HUES6 (cell line): ENCODE data around the gene NXPH4.

Experiments used
- H3K27ac ChIP-seq: 2 replicates; pipeline ENCODE4 v1.7.0; 2013; ENCODE audit warnings: low read depth, mild to moderate bottlenecking, low read length, inconsistent platforms
- H3K27me3 ChIP-seq: 2 replicates; pipeline ENCODE4 v1.6.1; 2013; ENCODE audit warnings: low read length; ENCODE audit not compliant: control insufficient read depth, insufficient read depth
- H3K36me3 ChIP-seq: 2 replicates; pipeline ENCODE4 v1.6.1; 2013; ENCODE audit warnings: low read length; ENCODE audit not compliant: control insufficient read depth, insufficient read depth
- H3K4me1 ChIP-seq: 2 replicates; pipeline ENCODE4 v1.6.1; 2013; ENCODE audit warnings: low read length; ENCODE audit not compliant: control insufficient read depth, insufficient read depth
- H3K4me3 ChIP-seq: 2 replicates; pipeline ENCODE4 v1.5.1; 2013; ENCODE audit warnings: low read depth, low read length
- H3K9ac ChIP-seq: one replicate; pipeline ENCODE4 v1.6.1; 2013; ENCODE audit warnings: mild to moderate bottlenecking, low read length
- H3K9me3 ChIP-seq: 2 replicates; pipeline ENCODE4 v1.6.1; 2013; ENCODE audit warnings: low read depth, low read length; ENCODE audit not compliant: control insufficient read depth, insufficient read depth

Gene NXPH4

GRCh38 chr12:57176139-57176477 lies 40.5 kb upstream of the NXPH4 start:
- Histone ChIP-seq H3K9me3 (no peaks in the 10 kb centered on the region), H3K27me3 (no peaks in the 10 kb centered on the region), H3K27ac (no peak overlapping the region), H3K9ac (no peak overlapping the region), H3K4me1 (no peaks in the 10 kb centered on the region), H3K36me3 (peaks cover 87% of the 10 kb centered on the region), H3K4me3 (no peak overlapping the region)

- Histone ChIP-seq H3K9me3 (no peaks in the 10 kb centered on the region), H3K4me1 (no peaks in the 10 kb centered on the region), H3K9ac (no peak overlapping the region), H3K27me3 (no peaks in the 10 kb centered on the region), H3K27ac (no peak overlapping the region), H3K36me3 (peaks cover 90% of the 10 kb centered on the region), H3K4me3 (no peak overlapping the region)
Measured at GRCh38 chr12:57176846-57177245, 39.7 kb upstream of the NXPH4 start.

- H3K4me3 ChIP-seq = no peak overlapping the region
- no peak overlapping the region for H3K27ac ChIP-seq
- no peaks in the 10 kb centered on the region for H3K27me3 ChIP-seq
- no peaks in the 10 kb centered on the region for H3K9me3 ChIP-seq
- H3K4me1 ChIP-seq = no peaks in the 10 kb centered on the region
- peaks cover 89% of the 10 kb centered on the region for H3K36me3 ChIP-seq
- no peak overlapping the region for H3K9ac ChIP-seq
Measured at GRCh38 chr12:57177354-57177753, 39.2 kb upstream of the NXPH4 start.

- no peak overlapping the region for H3K9ac ChIP-seq
- peaks cover 83% of the 10 kb centered on the region for H3K36me3 ChIP-seq
- H3K4me3 ChIP-seq = no peak overlapping the region
- peaks cover 4% of the 10 kb centered on the region for H3K4me1 ChIP-seq
- H3K27me3 ChIP-seq = no peaks in the 10 kb centered on the region
- H3K9me3 ChIP-seq = no peaks in the 10 kb centered on the region
- H3K27ac ChIP-seq = no peak overlapping the region
Measured at GRCh38 chr12:57178213-57178612, 38.4 kb upstream of the NXPH4 start.

- Histone ChIP-seq H3K4me3 (no peak overlapping the region), H3K4me1 (peaks cover 4% of the 10 kb centered on the region), H3K9me3 (no peaks in the 10 kb centered on the region), H3K27me3 (no peaks in the 10 kb centered on the region), H3K27ac (no peak overlapping the region), H3K9ac (no peak overlapping the region), H3K36me3 (peaks cover 84% of the 10 kb centered on the region)
Measured at GRCh38 chr12:57179331-57180086, 37.1 kb upstream of the NXPH4 start.

GRCh38 chr12:57180321-57180989 lies 36.1 kb upstream of the NXPH4 start:
- peaks cover 4% of the 10 kb centered on the region for H3K4me1 ChIP-seq
- H3K9ac ChIP-seq = no peak overlapping the region
- H3K9me3 ChIP-seq = no peaks in the 10 kb centered on the region
- no peak overlapping the region for H3K4me3 ChIP-seq
- no peak overlapping the region for H3K27ac ChIP-seq
- H3K36me3 ChIP-seq = peaks cover 85% of the 10 kb centered on the region
- H3K27me3 ChIP-seq = no peaks in the 10 kb centered on the region

- Histone ChIP-seq H3K27me3 (no peaks in the 10 kb centered on the region), H3K9me3 (no peaks in the 10 kb centered on the region), H3K4me3 (no peak overlapping the region), H3K4me1 (peaks cover 4% of the 10 kb centered on the region), H3K27ac (no peak overlapping the region), H3K9ac (no peak overlapping the region), H3K36me3 (peaks cover 86% of the 10 kb centered on the region)
Measured at GRCh38 chr12:57181072-57181471, 35.5 kb upstream of the NXPH4 start.

- Histone ChIP-seq H3K36me3 (peaks cover 86% of the 10 kb centered on the region), H3K4me1 (peaks cover 4% of the 10 kb centered on the region), H3K27ac (no peak overlapping the region), H3K27me3 (no peaks in the 10 kb centered on the region), H3K4me3 (no peak overlapping the region), H3K9ac (no peak overlapping the region), H3K9me3 (no peaks in the 10 kb centered on the region)
Measured at GRCh38 chr12:57181561-57182155, 34.9 kb upstream of the NXPH4 start.

- H3K27ac ChIP-seq = no peak overlapping the region
Measured at GRCh38 chr12:57182918-57183575, 33.5 kb upstream of the NXPH4 start.

GRCh38 chr12:57183939-57184725 lies 32.5 kb upstream of the NXPH4 start:
- Histone ChIP-seq H3K4me1 (peaks cover 4% of the 10 kb centered on the region), H3K36me3 (peaks cover 87% of the 10 kb centered on the region), H3K27me3 (no peaks in the 10 kb centered on the region), H3K9me3 (no peaks in the 10 kb centered on the region), H3K9ac (no peak overlapping the region), H3K4me3 (no peak overlapping the region), H3K27ac (no peak overlapping the region)

More at GRCh38 chr12:57182918-57183575, 33.5 kb upstream of the NXPH4 start:
- no peaks in the 10 kb centered on the region for H3K9me3 ChIP-seq
- no peak overlapping the region for H3K4me3 ChIP-seq
- H3K27me3 ChIP-seq = no peaks in the 10 kb centered on the region
- peaks cover 87% of the 10 kb centered on the region for H3K36me3 ChIP-seq
- H3K9ac ChIP-seq = no peak overlapping the region
- peaks cover 4% of the 10 kb centered on the region for H3K4me1 ChIP-seq
